Measurements from ENCODE around the gene PDCD1.

The PDCD1 gene

GRCh38 chr2:241842620-241843211, 16.0 kb downstream of the PDCD1 start:
- peak; percentile 26 for DNase-seq
- no peak overlapping the region for H3K23ac ChIP-seq (ENCODE audit: low read length in 2 of 2)
- H3K14ac ChIP-seq (ENCODE audit: low read length in 2 of 2): no peak overlapping the region
- H3K27ac ChIP-seq (ENCODE audit: low read length, poor library complexity, severe bottlenecking): no peak overlapping the region
- H4K91ac ChIP-seq (ENCODE audit: low read length): peak overlapping the region; percentile 18
- no peak overlapping the region for H4K8ac ChIP-seq (ENCODE audit: low read length)
- no peaks in the 10 kb centered on the region for H3K79me1 ChIP-seq (replicated peaks; ENCODE audit: low read length, poor library complexity, severe bottlenecking)
- no peak overlapping the region for H3K4me3 ChIP-seq (ENCODE audit: insufficient read depth in 1 of 2, low read depth in 1 of 2, low read length in 2 of 2)
- no peak overlapping the region for H2AFZ ChIP-seq (ENCODE audit: low read depth, low read length)
- no peak overlapping the region for H2BK5ac ChIP-seq (ENCODE audit: low read depth, low read length, poor library complexity, severe bottlenecking)
- no peaks in the 10 kb centered on the region for H3K9me3 ChIP-seq (ENCODE audit: control insufficient read depth, low read length)
- peaks cover 20 to 41% of the 10 kb centered on the region in 2 experiments for H3K27me3 ChIP-seq (ENCODE audit: control insufficient read depth in 1 of 2, insufficient read depth in 1 of 2, low read length in 2 of 2)
- no peak overlapping the region for H2BK120ac ChIP-seq (ENCODE audit: low read depth, low read length)
- peaks cover 12% of the 10 kb centered on the region for H3K4me1 ChIP-seq (ENCODE audit: control insufficient read depth, insufficient read depth, low read depth, low read length)
- no peak overlapping the region for H2BK15ac ChIP-seq (ENCODE audit: low read depth, poor library complexity, severe bottlenecking)
- WGBS: 81% methylated on average over 21 of the region's 29 CpGs
- H2AK5ac ChIP-seq (ENCODE audit: low read length, severe bottlenecking): no peak overlapping the region
- no peaks in the 10 kb centered on the region for H3K36me3 ChIP-seq (ENCODE audit: control insufficient read depth in 1 of 2, insufficient read depth in 2 of 2, low read depth in 1 of 2, low read length in 2 of 2)
- H2BK12ac ChIP-seq (ENCODE audit: low read length in 2 of 2): peak overlapping the region in 1 of 2 experiments; percentile 10
- H3K4me2 ChIP-seq (ENCODE audit: low read length, poor library complexity, severe bottlenecking): no peak overlapping the region
- no peak overlapping the region for H3K9ac ChIP-seq (ENCODE audit: low read length)
- no peak overlapping the region for H3K18ac ChIP-seq (ENCODE audit: low read depth in 1 of 2, low read length in 2 of 2)
- peak overlapping the region in 1 of 2 experiments; percentile 60 for H3K4ac ChIP-seq (ENCODE audit: low read depth in 1 of 2, low read length in 2 of 2)

GRCh38 chr2:241842067-241842415, 16.7 kb downstream of the PDCD1 start:
- Histone ChIP-seq H2BK12ac (ENCODE audit: low read length in 2 of 2) (no peak overlapping the region), H2BK5ac (ENCODE audit: low read depth, low read length, poor library complexity, severe bottlenecking) (no peak overlapping the region), H3K36me3 (ENCODE audit: control insufficient read depth in 1 of 2, insufficient read depth in 2 of 2, low read depth in 1 of 2, low read length in 2 of 2) (no peaks in the 10 kb centered on the region), H3K79me1 (replicated peaks; ENCODE audit: low read length, poor library complexity, severe bottlenecking) (no peaks in the 10 kb centered on the region), H3K23ac (ENCODE audit: low read length in 2 of 2) (no peak overlapping the region), H3K4ac (ENCODE audit: low read depth in 1 of 2, low read length in 2 of 2) (no peak overlapping the region), H3K18ac (ENCODE audit: low read depth in 1 of 2, low read length in 2 of 2) (no peak overlapping the region), H3K9me3 (ENCODE audit: control insufficient read depth, low read length) (no peaks in the 10 kb centered on the region), H3K27ac (ENCODE audit: low read length, poor library complexity, severe bottlenecking) (no peak overlapping the region), H3K4me1 (ENCODE audit: control insufficient read depth, insufficient read depth, low read depth, low read length) (peaks cover 12% of the 10 kb centered on the region), H4K8ac (ENCODE audit: low read length) (no peak overlapping the region), H2BK120ac (ENCODE audit: low read depth, low read length) (no peak overlapping the region), H2AK5ac (ENCODE audit: low read length, severe bottlenecking) (no peak overlapping the region), H4K91ac (ENCODE audit: low read length) (no peak overlapping the region), H3K4me3 (ENCODE audit: insufficient read depth in 1 of 2, low read depth in 1 of 2, low read length in 2 of 2) (no peak overlapping the region), H3K14ac (ENCODE audit: low read length in 2 of 2) (no peak overlapping the region), H3K27me3 (ENCODE audit: control insufficient read depth in 1 of 2, insufficient read depth in 1 of 2, low read length in 2 of 2) (peaks cover 26 to 48% of the 10 kb centered on the region in 2 experiments), H2BK15ac (ENCODE audit: low read depth, poor library complexity, severe bottlenecking) (no peak overlapping the region), H3K4me2 (ENCODE audit: low read length, poor library complexity, severe bottlenecking) (no peak overlapping the region), H2AFZ (ENCODE audit: low read depth, low read length) (no peak overlapping the region), H3K9ac (ENCODE audit: low read length) (no peak overlapping the region)
- 87% methylated on average over 7 of the region's 11 CpGs for WGBS
- DNase-seq: no peak

GRCh38 chr2:241841181-241842066, 17.3 kb downstream of the PDCD1 start:
- Histone ChIP-seq H3K18ac (ENCODE audit: low read depth in 1 of 2, low read length in 2 of 2) (no peak overlapping the region), H3K79me1 (replicated peaks; ENCODE audit: low read length, poor library complexity, severe bottlenecking) (no peaks in the 10 kb centered on the region), H4K8ac (ENCODE audit: low read length) (no peak overlapping the region), H3K4me3 (ENCODE audit: insufficient read depth in 1 of 2, low read depth in 1 of 2, low read length in 2 of 2) (no peak overlapping the region), H3K4me2 (ENCODE audit: low read length, poor library complexity, severe bottlenecking) (no peak overlapping the region), H3K4ac (ENCODE audit: low read depth in 1 of 2, low read length in 2 of 2) (no peak overlapping the region), H2AFZ (ENCODE audit: low read depth, low read length) (no peak overlapping the region), H2BK120ac (ENCODE audit: low read depth, low read length) (no peak overlapping the region), H3K36me3 (ENCODE audit: control insufficient read depth in 1 of 2, insufficient read depth in 2 of 2, low read depth in 1 of 2, low read length in 2 of 2) (no peaks in the 10 kb centered on the region), H3K9ac (ENCODE audit: low read length) (no peak overlapping the region), H3K27ac (ENCODE audit: low read length, poor library complexity, severe bottlenecking) (no peak overlapping the region), H2BK12ac (ENCODE audit: low read length in 2 of 2) (no peak overlapping the region), H3K4me1 (ENCODE audit: control insufficient read depth, insufficient read depth, low read depth, low read length) (peaks cover 12% of the 10 kb centered on the region), H2AK5ac (ENCODE audit: low read length, severe bottlenecking) (no peak overlapping the region), H3K9me3 (ENCODE audit: control insufficient read depth, low read length) (no peaks in the 10 kb centered on the region), H3K27me3 (ENCODE audit: control insufficient read depth in 1 of 2, insufficient read depth in 1 of 2, low read length in 2 of 2) (peaks cover 25 to 52% of the 10 kb centered on the region in 2 experiments), H4K91ac (ENCODE audit: low read length) (no peak overlapping the region), H2BK5ac (ENCODE audit: low read depth, low read length, poor library complexity, severe bottlenecking) (no peak overlapping the region), H3K14ac (ENCODE audit: low read length in 2 of 2) (no peak overlapping the region), H3K23ac (ENCODE audit: low read length in 2 of 2) (no peak overlapping the region), H2BK15ac (ENCODE audit: low read depth, poor library complexity, severe bottlenecking) (no peak overlapping the region)
- no peak for DNase-seq
- WGBS: 82% methylated on average over 24 of the region's 28 CpGs

DNA sequence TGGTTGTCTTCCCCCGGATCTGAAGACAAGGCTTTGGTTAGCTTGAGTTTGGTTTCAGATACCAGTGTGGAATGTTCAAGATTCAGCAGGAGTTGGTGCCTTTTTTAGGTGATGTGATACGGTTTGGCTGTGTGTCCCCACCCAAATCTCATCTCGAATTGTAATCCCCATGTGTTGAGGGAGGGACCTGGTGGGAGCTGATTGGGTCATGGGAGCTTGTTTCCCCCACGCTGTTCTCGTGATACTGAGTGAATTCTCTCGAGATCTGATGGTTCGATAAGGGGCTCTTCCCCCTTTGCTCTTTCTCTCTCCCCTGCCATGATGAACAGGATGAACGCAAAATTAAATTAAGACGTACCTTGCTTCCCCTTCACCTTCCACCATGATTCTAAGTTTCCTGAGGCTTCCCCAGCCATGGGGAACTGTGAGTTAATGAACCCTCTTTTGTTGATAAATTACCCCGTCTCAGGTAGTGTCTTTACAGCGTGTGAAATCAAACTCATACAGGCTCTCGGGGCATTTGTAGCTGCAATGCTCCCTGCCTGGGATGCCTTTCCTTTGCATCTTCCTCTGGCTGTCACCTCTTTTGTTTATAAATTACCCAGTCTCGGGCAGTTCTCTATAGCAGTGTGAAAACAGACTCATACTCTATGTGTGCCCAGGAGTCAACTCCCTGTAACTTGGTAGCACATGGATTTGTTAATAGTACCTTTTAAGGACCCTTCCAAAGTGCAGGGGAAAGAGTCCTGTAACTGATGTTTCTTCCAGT, 21.3 kb downstream of the PDCD1 start:
- H3K27me3 ChIP-seq (ENCODE audit: control insufficient read depth in 1 of 2, insufficient read depth in 1 of 2, low read length in 2 of 2): peaks cover 11 to 51% of the 10 kb centered on the region in 2 experiments
- no peak overlapping the region for H2BK120ac ChIP-seq (ENCODE audit: low read depth, low read length)
- no peaks in the 10 kb centered on the region for H3K9me3 ChIP-seq (ENCODE audit: control insufficient read depth, low read length)
- no peak overlapping the region for H2AK5ac ChIP-seq (ENCODE audit: low read length, severe bottlenecking)
- H2BK5ac ChIP-seq (ENCODE audit: low read depth, low read length, poor library complexity, severe bottlenecking): no peak overlapping the region
- H3K9ac ChIP-seq (ENCODE audit: low read length): no peak overlapping the region
- no peak overlapping the region for H3K4ac ChIP-seq (ENCODE audit: low read depth in 1 of 2, low read length in 2 of 2)
- H3K4me1 ChIP-seq (ENCODE audit: control insufficient read depth, insufficient read depth, low read depth, low read length): no peaks in the 10 kb centered on the region
- H4K8ac ChIP-seq (ENCODE audit: low read length): no peak overlapping the region
- no peak overlapping the region for H3K27ac ChIP-seq (ENCODE audit: low read length, poor library complexity, severe bottlenecking)
- H3K36me3 ChIP-seq (ENCODE audit: control insufficient read depth in 1 of 2, insufficient read depth in 2 of 2, low read depth in 1 of 2, low read length in 2 of 2): no peaks in the 10 kb centered on the region
- H3K18ac ChIP-seq (ENCODE audit: low read depth in 1 of 2, low read length in 2 of 2): no peak overlapping the region
- H2BK15ac ChIP-seq (ENCODE audit: low read depth, poor library complexity, severe bottlenecking): no peak overlapping the region
- no peak overlapping the region for H2AFZ ChIP-seq (ENCODE audit: low read depth, low read length)
- no peak overlapping the region for H4K91ac ChIP-seq (ENCODE audit: low read length)
- no peak for DNase-seq
- no peaks in the 10 kb centered on the region for H3K79me1 ChIP-seq (replicated peaks; ENCODE audit: low read length, poor library complexity, severe bottlenecking)
- no peak overlapping the region for H3K23ac ChIP-seq (ENCODE audit: low read length in 2 of 2)
- no peak overlapping the region for H3K4me2 ChIP-seq (ENCODE audit: low read length, poor library complexity, severe bottlenecking)
- H3K14ac ChIP-seq (ENCODE audit: low read length in 2 of 2): no peak overlapping the region
- no peak overlapping the region for H3K4me3 ChIP-seq (ENCODE audit: insufficient read depth in 1 of 2, low read depth in 1 of 2, low read length in 2 of 2)
- H2BK12ac ChIP-seq (ENCODE audit: low read length in 2 of 2): no peak overlapping the region
- WGBS: 63% methylated on average over 13 of the region's 13 CpGs

Measured in mesenchymal stem cell (in vitro differentiated cells and primary cell).